OCI-LY1 (cell line): ENCODE measurements around the gene PRKAR2B.

ENCODE experiments used
- H2AFZ ChIP-seq: fragments of 200-600 bp; sonication (generic), shearing (Covaris generic); 2 replicates; pipeline ENCODE4 v1.6.0; 2014; ENCODE audit warnings: antibody characterized with exemption, mild to moderate bottlenecking, low read length
- H3F3A ChIP-seq: fragments of 200-600 bp; sonication (generic), shearing (Covaris generic); 2 replicates; pipeline ENCODE4 v1.6.0; 2014; ENCODE audit warnings: mild to moderate bottlenecking, antibody characterized with exemption, low read length, moderate library complexity; ENCODE audit not compliant: insufficient read depth
- H3K27ac ChIP-seq: fragments of 200-600 bp; sonication (generic); 2 replicates; pipeline ENCODE4 v1.5.1; 2014; ENCODE audit warnings: low read length, mixed run types, mild to moderate bottlenecking, low read depth; ENCODE audit not compliant: poor library complexity, severe bottlenecking
- H3K27me3 ChIP-seq: fragments of 200-600 bp; sonication (generic); 2 replicates; pipeline ENCODE4 v1.6.0; 2014; ENCODE audit warnings: antibody characterized with exemption, mild to moderate bottlenecking, low read length, moderate library complexity; ENCODE audit not compliant: insufficient read depth
- H3K36me3 ChIP-seq: fragments of 200-600 bp; sonication (generic); 2 replicates; pipeline ENCODE4 v1.6.1; 2014; ENCODE audit warnings: mild to moderate bottlenecking, antibody characterized with exemption, low read length, moderate library complexity, mixed read lengths; ENCODE audit not compliant: insufficient read depth
- H3K4me1 ChIP-seq: fragments of 200-600 bp; sonication (generic); 2 replicates; pipeline ENCODE4 v1.5.1; 2014; ENCODE audit warnings: mild to moderate bottlenecking, low read length, moderate library complexity; ENCODE audit not compliant: insufficient read depth, severe bottlenecking
- H3K4me2 ChIP-seq: fragments of 200-600 bp; sonication (generic), shearing (Covaris generic); 2 replicates; pipeline ENCODE4 v1.6.1; 2014; ENCODE audit warnings: low read length
- H3K4me3 ChIP-seq: fragments of 200-600 bp; sonication (generic); 2 replicates; pipeline ENCODE4 v1.5.1; 2014; ENCODE audit warnings: low read length, low read depth, mild to moderate bottlenecking, mixed read lengths; ENCODE audit not compliant: poor library complexity, severe bottlenecking
- H3K79me2 ChIP-seq: fragments of 200-600 bp; shearing (Covaris generic); 2 replicates; pipeline ENCODE4 v1.6.1; 2016; ENCODE audit warnings: mixed run types, low read length, mixed read lengths; ENCODE audit not compliant: insufficient read depth
- H3K9ac ChIP-seq: fragments of 200-600 bp; sonication (generic), shearing (Covaris generic); 2 replicates; pipeline ENCODE4 v1.6.1; 2014; ENCODE audit warnings: mild to moderate bottlenecking, low read length, mixed read lengths
- H3K9me2 ChIP-seq: fragments of 200-600 bp; sonication (generic), shearing (Covaris generic); 2 replicates; pipeline ENCODE4 v1.6.1; 2014; ENCODE audit warnings: low read depth, mild to moderate bottlenecking, low read length, mixed read lengths
- H3K9me3 ChIP-seq: fragments of 200-600 bp; shearing (Covaris generic); 2 replicates; pipeline ENCODE4 v1.6.1; 2014; ENCODE audit warnings: low read length, mixed read lengths
- H4K20me1 ChIP-seq: fragments of 200-600 bp; sonication (generic), shearing (Covaris generic); 2 replicates; pipeline ENCODE4 v1.6.0; 2016; ENCODE audit warnings: mild to moderate bottlenecking, low read length; ENCODE audit not compliant: insufficient read depth
- CTCF ChIP-seq: fragments of 200-600 bp; sonication (generic), shearing (Covaris generic); IDR thresholded peaks from 2 replicates; pipeline ENCODE4 v1.5.1; 2017; ENCODE audit warnings: mild to moderate bottlenecking, antibody characterized with exemption, low read length, moderate library complexity, mixed read lengths
- EZH2 ChIP-seq: fragments of 200-600 bp; sonication (generic), shearing (Covaris generic); IDR thresholded peaks from 2 replicates; pipeline ENCODE4 v1.8.0; 2017; ENCODE audit warnings: borderline replicate concordance, mixed run types, mild to moderate bottlenecking, antibody characterized with exemption, low read length, moderate library complexity, mixed read lengths

The PRKAR2B gene

GRCh38 chr7:107160389-107160788, 115.9 kb downstream of the PRKAR2B start:
- Histone ChIP-seq H4K20me1 (no peaks in the 10 kb centered on the region), H3F3A (no peaks in the 10 kb centered on the region), H3K9me2 (no peaks in the 10 kb centered on the region), H3K4me3 (no peak overlapping the region), H3K9me3 (no peaks in the 10 kb centered on the region), H3K27ac (no peak overlapping the region), H3K4me2 (no peak overlapping the region), H3K9ac (no peak overlapping the region), H3K4me1 (no peaks in the 10 kb centered on the region), H2AFZ (no peak overlapping the region), H3K79me2 (no peaks in the 10 kb centered on the region), H3K27me3 (no peaks in the 10 kb centered on the region), H3K36me3 (no peaks in the 10 kb centered on the region)
- TF ChIP-seq EZH2 = no peak
- no peak for TF ChIP-seq CTCF

- TF ChIP-seq EZH2 = no peak
- Histone ChIP-seq H2AFZ (no peak overlapping the region), H3K9me2 (no peaks in the 10 kb centered on the region), H3K36me3 (no peaks in the 10 kb centered on the region), H3K27me3 (no peaks in the 10 kb centered on the region), H3K4me2 (no peak overlapping the region), H3K9ac (no peak overlapping the region), H3K9me3 (no peaks in the 10 kb centered on the region), H3K79me2 (no peaks in the 10 kb centered on the region), H3K4me3 (no peak overlapping the region), H4K20me1 (no peaks in the 10 kb centered on the region), H3K27ac (no peak overlapping the region), H3F3A (no peaks in the 10 kb centered on the region), H3K4me1 (no peaks in the 10 kb centered on the region)
These were observed 116.9 kb downstream of the PRKAR2B start for GRCh38 chr7:107161415-107161814.

- H3K9me3 ChIP-seq = no peaks in the 10 kb centered on the region
- no peaks in the 10 kb centered on the region for H3K9me2 ChIP-seq
- TF ChIP-seq CTCF = no peak
- no peak for TF ChIP-seq EZH2
These were observed 118.0 kb downstream of the PRKAR2B start for GRCh38 chr7:107162475-107162874.

GRCh38 chr7:107164092-107164491, 119.6 kb downstream of the PRKAR2B start:
- Histone ChIP-seq H3K27me3 (no peaks in the 10 kb centered on the region), H4K20me1 (no peaks in the 10 kb centered on the region), H3K4me3 (no peak overlapping the region), H3K9ac (no peak overlapping the region), H3K27ac (no peak overlapping the region), H3K79me2 (no peaks in the 10 kb centered on the region), H3K9me3 (no peaks in the 10 kb centered on the region), H3F3A (no peaks in the 10 kb centered on the region), H3K4me1 (peaks cover 8% of the 10 kb centered on the region), H3K4me2 (no peak overlapping the region), H2AFZ (no peak overlapping the region), H3K9me2 (no peaks in the 10 kb centered on the region), H3K36me3 (no peaks in the 10 kb centered on the region)
- TF ChIP-seq CTCF = no peak
- no peak for TF ChIP-seq EZH2

More at GRCh38 chr7:107162475-107162874, 118.0 kb downstream of the PRKAR2B start:
- no peaks in the 10 kb centered on the region for H3K79me2 ChIP-seq
- H3K36me3 ChIP-seq = no peaks in the 10 kb centered on the region
- no peaks in the 10 kb centered on the region for H3K27me3 ChIP-seq
- H3K9ac ChIP-seq = no peak overlapping the region
- no peaks in the 10 kb centered on the region for H3F3A ChIP-seq
- H3K4me3 ChIP-seq = no peak overlapping the region
- no peak overlapping the region for H3K4me2 ChIP-seq
- peaks cover 7% of the 10 kb centered on the region for H3K4me1 ChIP-seq
- H3K27ac ChIP-seq = no peak overlapping the region
- no peak overlapping the region for H2AFZ ChIP-seq
- no peaks in the 10 kb centered on the region for H4K20me1 ChIP-seq
